ENCODE data around the gene BAHD1.
"Not testable (repeated sequence)": the region's sequence is repeated elsewhere in the genome, so short reads cannot be mapped to it uniquely, and the experiment has no call there.

BAHD1 gene

DNA sequence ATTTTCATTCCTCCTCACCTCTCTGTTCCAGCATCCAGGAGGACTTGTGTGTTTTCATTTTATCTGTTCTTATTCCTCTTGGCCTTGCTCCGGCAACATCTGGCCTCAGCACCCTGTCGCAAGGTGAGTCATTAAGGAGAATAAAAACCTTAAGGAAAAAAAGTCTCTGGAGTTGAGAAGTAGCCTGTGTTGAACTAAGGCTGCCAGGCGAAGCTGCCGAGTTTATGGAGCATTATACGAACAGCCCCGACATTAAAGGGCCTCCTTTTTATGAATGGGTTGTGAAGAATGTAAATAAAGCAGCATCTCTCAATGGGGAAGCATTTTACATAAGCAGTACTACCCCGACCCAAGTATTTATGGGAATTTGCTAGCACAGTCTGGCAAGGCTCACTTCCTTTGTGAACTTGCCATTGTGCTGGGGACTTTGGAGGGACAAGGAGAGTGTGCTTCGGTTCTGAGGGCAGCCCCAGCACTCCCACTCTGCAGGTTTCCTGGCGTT lies 4.7 kb downstream of the BAHD1 start:
- no peak for DNase-seq

DNA sequence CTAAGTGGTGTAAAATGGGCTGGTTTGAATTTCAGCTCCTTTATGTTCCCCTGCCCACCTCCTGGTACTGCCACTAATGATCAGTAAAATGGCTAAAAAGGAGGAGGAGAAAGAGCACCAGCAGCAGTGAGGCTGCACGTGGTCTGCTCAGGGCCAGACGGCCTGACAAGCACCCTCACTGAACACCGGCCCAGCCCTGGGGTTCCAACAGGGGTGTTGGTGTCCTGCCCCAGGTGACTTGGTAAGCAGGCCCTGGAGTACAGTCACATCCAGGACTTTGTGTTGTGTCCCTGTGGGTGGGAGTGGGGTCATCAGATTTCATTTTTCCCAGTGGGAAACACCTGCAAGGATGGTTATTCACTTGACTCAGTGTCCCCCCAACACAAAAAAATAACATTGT lies 5.4 kb downstream of the BAHD1 start:
- DNase-seq = no peak

DNA sequence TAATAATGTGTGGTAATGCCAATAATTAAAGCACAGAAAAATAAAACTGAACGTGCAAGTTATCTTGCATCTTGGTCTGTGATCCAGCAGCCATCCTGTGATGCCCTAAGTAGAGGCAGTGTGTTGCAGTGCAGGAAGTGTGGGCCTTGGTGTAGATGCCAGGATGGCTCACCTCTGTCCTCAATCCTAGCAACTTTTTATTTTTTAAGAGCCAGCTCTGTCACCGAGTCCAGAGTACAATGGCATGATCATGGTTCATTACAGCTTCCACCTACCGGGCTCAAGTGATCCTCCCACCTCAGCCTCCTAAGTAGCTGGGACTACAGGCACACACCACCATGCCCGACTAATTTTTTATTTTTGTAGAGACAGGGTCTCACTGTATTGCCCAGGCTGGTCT lies 7.6 kb downstream of the BAHD1 start:
- no peak for DNase-seq

DNA sequence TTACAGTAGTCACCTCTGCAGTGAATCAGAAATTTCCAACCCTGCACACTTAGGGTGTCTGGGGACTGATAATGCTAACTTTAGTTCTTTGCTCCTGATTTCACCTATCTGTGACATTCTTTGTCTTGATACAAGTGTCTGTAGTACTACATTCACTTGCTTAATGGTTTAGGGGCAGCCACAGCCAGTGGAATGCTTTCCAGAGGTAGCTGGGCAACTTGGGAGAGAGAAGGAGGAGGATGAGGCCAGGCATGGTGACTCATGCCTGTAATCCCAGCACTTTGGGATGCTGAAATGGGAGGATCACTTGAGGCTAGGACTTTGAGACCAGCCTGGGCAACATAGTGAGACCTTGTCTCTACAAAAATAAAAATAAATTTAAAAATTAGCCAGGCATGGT lies 8.5 kb downstream of the BAHD1 start:
- DNase-seq = no peak

DNA sequence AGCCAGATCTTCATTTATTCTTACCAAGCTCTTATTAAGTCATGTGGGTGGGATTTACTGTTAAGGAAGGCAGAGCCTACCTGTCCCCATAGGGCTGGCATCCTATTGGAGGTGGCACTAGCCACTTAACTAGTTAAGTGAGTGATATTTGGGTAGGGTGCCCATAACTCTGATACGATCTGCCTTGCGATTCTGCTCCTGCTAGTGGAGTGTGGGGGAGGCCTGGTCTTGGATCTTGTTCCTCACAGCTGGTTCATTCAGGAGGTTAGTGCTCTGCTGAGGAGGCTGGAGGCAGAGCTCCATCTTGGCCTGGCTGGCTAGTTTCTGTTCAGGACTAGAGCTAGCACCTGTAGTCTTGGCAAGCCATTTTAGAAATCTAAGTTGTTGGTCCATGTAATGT lies 9.3 kb downstream of the BAHD1 start:
- no peak for DNase-seq

DNA sequence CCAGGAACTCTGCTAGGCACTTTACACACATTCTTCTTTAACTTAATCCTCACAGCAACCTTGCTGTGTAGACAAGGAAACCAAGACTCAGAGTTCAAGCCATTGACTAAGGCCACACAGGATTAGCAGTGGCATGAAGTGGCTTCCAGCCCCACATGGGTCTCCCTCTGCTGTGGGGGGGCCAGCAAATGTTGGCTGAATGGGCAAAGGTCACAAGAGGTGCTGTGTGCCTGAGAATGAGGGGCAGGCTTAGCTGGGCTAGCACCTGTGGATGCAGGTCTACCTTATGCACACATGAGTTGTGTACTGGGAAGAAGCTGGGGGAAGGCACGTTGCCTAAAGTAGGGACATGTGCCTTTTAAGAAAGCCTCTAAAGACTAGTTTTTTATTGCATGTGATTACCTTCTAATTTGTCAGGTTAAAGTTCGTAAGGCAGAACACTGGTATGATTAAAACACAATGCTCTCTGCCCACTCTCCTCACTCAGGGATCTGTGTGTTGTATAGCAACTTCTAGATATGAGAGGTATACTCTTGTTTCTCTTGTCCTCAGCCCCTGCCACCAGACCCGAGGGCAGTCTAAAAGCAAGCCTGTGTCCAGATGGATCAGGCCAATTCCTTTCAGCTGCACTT lies 10.9 kb downstream of the BAHD1 start:
- no peak for DNase-seq

DNA sequence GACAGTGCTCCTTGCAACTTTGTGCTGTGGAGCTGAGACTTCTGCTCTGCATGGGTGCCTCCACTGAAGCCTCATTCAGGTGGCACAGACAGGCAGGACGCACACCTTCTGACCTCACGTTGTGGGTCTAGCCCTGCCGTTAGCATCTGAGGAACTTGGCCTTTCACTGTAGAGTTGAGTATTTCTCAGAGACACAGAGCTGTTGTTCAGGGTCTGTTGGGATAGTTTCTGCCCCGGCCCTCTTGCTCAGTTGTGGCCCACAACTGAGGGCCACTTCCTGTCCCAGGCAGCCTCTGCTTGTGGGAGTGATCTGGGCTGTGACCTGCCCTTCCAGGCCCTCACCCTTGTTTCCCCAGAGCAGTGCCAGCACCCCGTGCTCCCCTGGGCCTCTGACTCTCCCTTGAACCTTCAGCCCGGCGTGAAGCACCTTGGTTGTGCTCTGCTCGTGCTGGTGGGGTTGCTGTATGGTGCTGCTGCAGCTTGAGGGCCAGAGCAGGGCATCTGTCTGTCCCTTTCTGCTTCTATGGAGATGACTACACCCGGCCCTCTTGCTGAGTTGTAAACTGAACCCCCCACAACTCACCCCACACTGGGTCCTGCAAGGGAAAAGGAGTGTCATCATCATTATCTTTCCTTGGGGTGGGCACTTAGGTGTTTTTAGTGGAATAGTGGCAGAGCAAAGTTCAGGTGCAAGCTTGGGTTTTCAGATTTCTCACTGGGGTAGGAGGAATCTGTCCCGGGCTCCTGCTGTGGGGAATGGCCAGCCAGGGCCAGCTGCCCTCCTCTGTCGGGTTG lies 11.7 kb downstream of the BAHD1 start:
- no peak for DNase-seq

DNA sequence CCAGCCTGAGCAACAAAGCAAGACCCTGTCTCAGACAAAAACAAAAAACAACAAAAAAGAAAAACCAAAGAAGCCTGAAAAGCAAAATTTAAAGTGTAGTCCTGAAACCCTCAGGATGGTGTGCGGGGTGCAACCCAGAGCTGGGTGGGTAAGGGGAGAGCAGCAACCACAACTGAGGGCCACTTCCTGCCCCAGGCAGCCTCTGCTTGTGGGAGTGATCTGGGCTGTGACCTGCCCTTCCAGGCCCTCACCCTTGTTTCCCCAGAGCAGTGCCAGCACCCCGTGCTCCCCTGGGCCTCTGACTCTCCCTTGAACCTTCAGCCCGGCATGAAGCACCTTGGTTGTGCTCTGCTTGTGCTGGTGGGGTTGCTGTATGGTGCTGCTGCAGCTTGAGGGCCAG lies 13.2 kb downstream of the BAHD1 start:
- not testable (repeated sequence) for DNase-seq

DNA sequence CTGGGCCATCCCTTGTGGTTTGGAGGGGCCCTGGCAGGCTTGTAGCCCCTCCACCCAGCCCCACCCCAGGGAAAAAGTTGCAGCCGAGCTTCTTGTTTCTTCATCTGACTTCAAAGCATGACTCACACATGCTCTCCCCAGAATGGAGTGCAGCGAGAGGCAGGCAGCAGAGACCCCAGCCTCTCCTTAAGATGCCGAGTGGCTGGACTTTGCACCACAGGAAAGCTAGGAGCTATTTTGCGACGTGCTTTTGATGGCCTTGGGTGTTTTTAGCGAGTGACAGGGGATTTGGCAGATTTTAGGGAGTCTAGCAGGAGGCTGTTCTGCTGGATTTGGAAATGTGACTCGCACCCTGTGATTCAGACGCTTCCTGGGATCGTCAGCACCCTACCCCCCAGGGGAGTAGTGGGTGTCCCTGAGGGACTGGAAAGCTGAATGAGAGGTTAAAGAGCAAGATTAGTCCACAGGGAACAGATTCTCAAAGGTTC lies 14.2 kb downstream of the BAHD1 start:
- DNase-seq = no peak

DNA sequence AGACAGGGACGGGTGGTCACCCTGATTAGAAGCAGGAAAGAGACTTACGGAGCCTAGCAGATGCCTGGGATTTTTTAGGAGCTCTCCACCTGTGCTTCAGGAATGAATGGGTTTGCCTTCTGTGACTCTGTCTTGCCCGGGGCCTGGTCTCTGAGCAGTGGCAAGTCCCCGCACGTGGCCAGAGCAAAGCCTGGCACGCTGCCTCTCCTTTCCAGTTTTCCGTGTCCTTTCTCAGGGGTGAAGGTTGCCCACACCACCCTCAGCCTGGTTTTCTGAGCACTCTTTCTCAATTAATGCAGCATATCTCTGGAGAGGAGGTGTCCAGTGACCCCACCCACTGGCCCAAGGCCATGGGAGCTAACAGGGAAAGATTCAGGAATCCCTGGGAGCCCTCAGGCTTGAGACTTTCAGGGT lies 15.6 kb downstream of the BAHD1 start:
- no peak for DNase-seq

DNA sequence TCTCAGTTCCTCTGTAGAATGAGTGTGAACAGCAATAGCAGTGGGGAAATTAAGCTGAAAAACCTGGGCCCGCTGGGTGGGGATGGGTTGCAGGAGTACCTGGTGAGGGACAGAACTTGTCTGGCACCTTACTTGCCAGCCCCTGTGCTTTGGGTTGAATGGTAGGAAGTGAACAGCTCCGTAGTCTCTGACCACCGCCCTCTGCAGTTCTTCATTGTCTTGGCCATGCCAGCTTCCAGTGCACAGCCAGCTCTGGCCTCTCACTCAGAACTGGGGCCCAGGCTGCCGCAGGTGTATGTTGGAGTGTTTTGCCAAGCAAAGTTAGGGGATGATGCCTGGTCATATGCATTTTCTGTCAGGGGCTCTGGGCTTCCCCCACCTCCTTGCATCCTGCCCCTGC lies 16.0 kb downstream of the BAHD1 start:
- no peak for DNase-seq

DNA sequence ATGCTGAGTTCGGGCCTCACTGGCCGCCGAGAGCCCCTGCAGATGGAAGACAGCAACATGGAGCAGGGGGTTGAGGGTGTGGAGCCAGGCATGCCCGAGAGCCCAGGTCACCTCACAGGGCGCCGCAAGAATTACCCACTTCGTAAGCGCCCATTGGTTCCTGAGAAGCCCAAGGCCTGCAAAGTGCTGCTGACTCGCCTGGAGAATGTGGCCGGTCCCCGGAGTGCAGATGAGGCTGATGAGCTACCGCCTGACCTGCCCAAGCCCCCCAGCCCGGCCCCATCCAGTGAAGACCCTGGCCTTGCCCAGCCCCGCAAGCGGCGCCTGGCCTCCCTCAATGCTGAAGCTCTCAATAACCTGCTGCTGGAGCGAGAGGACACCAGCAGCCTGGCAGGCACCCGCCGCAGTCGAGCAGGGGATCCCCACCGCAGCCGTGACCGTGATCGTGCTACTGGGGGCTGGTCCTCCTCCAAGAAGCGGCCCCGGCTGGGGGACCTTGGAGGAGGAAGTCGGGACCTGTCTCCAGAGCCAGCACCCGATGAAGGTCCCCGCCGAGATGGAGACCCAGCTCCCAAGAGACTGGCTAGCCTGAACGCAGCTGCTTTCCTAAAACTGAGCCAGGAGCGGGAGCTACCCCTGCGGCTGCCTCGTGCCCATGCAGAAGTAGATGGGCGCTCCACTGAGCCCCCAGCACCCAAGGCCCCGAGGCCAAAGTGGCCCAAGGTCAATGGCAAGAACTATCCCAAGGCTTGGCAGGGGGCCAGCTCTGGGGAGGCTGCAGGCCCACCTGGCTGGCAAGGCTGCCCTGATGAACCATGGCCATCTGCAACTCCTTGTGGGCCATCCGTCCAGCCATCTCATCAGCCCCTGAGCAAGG lies 18.0 kb downstream of the BAHD1 start:
- DNase-seq = no peak

DNA sequence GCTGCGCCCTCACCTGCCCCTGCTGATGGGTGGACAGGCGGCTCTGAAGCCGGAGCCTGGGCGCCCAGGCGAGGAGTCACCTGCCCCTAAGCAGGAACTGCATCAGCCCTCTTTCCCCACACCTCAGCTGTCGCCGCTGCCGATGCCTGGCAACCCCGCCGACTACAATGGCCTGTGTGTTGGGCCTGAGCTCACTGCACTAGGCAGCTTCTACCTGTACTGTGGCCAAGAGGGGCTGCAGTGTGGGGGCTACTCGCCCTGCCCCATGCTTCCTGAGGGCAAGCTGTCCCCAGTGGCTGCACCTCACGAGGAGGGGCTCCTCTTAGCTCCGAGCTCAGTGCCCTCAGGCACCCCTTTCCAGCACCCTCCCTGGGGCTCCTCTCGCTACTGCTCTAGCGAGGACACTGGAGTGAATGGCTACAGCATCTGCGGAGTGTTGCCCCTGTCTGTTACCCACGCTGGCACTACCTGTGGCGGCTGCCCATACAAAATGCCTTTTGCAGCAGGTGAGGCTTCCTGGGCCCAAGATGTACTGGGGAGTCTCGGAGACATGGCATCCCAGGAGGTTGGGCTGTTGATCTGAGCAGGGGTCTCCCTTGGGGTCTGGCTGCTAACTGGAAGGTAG lies 18.8 kb downstream of the BAHD1 start:
- DNase-seq = no peak

DNA sequence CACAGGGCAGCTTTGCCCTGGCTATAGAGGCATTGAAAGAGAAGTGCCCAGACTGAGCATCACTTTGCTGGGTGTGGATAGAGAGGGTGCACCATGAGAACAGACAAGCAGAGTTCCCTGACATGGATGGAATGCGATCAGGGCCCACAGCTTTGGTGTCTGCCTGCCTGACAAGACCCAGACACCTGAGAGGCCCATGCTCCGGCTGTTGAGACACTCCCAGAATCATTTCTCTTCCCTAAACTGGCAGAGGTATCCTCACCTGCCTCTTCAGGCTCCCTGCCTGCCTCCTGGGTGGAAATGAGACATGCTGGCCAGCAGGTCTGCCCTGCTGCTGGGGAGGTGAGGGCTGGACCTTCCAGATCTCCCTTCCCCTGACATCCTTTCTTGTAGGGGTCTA lies 19.7 kb downstream of the BAHD1 start:
- DNase-seq = no peak

DNA sequence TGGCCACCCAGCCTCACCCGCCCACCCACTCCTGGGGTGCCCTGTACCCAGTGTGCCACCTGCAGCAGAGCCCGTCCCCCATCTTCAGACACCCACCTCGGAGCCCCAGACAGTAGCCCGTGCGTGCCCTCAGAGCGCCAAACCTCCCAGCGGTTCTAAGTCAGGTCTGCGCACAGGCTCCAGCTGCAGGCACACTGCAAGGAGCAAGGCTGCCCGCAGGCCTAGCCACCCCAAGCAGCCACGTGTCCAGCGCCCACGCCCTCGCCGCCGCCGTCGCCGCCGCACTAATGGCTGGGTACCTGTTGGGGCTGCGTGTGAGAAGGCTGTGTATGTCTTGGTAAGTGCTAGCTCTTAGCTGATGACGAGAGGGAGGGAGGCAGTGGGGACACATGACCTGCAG lies 21.2 kb downstream of the BAHD1 start:
- DNase-seq = no peak

DNA sequence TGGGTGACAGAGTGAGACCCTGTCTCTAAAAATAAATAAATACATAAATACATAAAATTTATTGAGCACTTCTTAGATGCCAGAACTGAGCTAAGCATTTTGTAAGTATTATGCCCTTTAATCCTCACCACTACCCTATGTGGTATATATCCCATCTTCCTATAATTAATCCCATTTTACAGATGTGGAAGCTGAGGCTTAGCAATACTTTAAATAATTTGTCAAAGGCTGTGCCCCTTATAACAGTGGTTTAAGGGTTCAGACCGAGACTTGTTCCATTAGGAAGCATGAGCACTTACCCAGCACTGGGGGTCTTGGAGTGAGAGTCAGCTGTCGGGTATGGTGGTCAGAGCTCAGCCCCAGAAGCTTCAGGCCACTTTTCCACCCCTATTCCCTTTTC lies 22.5 kb downstream of the BAHD1 start:
- DNase-seq = no peak

DNA sequence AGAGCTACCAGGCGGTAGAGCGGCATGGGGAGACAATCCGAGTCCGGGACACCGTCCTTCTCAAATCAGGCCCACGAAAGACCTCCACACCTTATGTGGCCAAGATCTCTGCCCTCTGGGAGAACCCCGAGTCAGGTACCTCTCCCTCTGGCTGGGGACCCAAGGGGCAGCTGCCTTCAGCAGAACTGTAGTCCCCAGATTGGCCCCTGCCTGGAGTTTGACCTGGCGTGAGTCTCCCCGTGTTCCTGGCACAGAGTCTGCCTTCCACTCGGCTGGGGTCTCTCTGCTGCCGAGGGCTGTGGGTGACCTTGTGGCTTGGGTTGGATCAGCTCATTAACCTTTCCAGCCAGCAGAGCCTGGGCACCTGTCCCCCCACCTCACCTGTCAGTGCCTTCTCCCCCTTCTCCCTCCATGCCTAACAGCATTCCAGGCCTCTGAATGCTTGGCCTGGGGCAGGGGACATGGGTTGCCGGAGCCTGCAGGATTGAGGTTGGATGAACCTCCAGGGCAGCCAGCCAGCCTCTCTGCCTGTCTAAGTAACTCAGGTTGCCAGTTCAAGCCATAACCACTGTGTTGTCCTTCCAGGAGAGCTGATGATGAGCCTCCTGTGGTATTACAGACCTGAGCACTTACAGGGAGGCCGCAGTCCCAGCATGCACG lies 23.3 kb downstream of the BAHD1 start:
- DNase-seq = no peak

DNA sequence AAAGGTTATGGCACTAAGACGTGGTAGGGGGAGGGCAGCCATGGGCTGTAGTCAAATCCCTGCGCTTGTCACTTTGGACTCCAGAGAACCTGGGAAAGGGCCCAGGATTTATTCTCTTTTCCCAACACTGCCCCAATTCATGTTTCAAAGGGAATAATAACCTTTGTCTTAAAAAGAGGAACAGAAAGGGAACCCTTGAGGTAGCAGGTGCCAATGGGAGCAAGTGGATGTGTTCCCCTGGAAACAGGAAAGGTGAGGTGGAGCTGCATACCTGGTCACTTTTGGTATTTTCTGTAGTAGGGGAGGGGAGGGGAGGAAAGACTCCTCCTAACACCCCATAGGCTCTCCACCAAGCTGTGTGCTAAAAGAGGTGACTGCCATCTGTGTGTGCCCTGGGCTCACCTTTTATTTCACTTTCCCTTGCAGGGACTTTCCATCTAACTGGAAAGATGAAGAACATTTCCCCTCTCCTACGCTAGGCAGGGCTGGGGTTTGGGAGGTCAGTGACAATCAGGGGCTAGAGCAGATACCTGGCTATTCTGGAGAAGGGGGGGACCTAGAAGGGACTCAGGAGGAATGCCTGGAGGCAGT lies 23.9 kb downstream of the BAHD1 start:
- DNase-seq = no peak

DNA sequence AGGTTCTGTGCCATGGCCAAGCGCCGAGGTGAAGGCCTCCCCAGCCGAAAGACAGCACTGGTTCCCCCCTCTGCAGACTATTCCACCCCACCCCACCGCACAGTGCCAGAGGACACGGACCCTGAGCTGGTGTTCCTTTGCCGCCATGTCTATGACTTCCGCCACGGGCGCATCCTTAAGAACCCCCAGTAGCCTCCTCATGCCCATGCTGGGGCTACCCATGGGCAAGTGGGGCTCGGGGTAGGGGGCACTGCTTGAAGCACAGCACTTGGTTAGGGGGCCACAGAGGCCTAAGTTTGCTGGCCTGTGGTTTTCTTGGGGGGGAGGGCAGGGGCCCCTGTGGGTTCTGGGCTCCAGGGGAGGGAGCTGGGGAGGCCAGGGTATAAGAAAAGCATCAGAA lies 25.2 kb downstream of the BAHD1 start:
- no peak for DNase-seq

DNA sequence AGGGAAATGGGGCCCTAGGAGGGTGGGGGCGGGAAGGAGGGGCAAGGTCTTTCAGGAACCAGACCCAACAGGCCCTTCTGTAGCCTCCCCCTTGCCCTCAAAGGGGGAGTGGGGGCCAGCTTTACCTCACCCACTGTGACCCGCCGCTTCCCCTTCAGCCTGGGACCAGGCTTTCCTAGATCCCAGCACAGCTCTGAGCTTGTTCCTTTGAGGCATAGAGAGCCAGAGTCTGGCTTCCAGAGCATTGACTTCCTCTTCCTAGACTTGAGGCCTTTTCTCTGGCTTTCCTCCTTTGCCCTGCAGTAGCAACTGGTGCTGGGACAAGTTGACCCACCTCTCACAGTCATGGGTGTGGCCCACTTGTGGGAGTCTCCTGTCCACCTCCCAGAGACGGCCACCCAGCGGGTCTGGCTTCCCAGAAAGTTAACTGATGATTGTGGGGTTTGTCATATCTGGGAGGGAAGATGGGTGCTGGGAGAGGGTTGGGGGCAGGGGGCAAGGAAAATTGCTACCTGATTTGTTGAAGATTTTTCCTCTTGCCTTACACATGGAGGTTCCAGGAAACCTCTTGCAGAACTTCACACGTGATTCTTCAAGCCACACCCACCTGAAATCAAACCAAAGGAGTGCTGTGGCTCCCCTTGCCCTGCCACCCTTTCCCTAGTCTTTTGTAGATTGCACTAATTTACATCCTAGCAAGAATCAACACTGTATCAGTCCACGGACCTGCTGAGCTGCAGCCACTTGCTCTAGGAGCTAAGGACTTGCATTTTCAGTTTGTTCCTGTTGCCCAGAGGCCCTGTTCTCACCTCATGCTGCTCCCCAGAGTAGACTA lies 25.9 kb downstream of the BAHD1 start:
- no peak for DNase-seq

DNA sequence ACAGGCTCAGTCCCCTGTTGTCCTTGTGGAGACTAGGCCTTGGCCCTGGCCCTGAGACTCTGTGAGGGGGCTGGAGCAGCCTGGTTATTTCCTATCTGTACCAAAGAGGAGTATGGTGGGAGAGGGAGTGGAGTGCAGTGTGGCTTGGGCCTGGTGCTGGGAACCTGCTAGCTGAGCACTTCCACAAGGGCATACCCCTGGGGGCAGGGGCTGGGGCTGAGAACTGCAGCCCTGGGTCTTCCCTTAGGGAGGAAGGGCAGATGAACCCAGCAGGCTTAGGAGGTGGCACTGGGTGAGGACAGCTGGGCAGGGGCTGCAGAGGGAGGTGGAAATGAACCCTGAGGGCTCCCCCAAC lies 26.5 kb downstream of the BAHD1 start:
- DNase-seq = no peak

All from hematopoietic multipotent progenitor cell treated with erythropoietin and hydrocortisone succinate and interleukin-3 and kit ligand, for 8 days (in vitro differentiated cells).